ENCODE measurements around the gene TCP1. TPM values are rescaled to one million over a fixed set of nuclear protein-coding genes. Genes with fewer than 3 reads are reported as not detected.

TCP1 gene
- 296 and 298 TPM in 2 replicates for total RNA-seq

DNA sequence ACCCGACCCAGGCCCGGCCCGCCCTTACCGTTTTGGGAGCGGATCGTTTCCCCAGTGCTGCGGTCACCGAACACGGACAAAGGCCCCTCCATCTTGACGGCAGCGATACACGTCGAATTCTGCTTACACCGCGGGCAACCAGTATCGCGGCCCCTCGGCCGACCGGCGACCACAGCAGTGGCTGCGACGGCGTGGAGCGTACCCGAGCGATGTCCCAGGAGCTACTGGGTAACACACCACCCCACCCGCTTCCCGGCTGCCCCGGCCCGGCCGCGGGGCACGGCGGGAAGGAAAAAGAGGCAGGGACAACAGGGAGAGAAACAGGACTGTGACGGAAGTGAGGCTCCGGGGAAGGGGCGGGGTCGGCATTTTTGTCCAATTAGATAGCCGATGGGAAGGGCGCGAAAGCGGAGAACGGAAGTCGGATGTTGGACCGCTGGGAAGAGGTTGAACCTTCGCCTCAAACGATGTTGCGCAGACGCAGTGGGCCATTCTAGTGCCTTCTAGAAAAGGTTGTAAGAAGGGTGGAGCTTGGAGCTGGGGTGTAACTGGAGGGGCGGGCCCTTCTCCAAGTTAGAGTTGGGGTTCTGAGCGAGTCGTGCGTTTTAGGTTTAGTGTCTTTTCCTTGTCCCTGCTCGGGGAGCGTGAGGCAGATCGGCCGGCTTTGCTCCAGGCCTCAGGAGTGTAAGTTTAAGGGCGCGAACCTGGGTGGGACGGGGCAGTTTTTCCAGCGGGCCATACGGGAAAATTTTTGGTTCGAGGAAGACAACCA lies at the start of gene TCP1:
TCP1 (minus strand) TSS at position 226 of the 772 bp plus-strand sequence; CDS start at position 92, 134 bp downstream.

DNA sequence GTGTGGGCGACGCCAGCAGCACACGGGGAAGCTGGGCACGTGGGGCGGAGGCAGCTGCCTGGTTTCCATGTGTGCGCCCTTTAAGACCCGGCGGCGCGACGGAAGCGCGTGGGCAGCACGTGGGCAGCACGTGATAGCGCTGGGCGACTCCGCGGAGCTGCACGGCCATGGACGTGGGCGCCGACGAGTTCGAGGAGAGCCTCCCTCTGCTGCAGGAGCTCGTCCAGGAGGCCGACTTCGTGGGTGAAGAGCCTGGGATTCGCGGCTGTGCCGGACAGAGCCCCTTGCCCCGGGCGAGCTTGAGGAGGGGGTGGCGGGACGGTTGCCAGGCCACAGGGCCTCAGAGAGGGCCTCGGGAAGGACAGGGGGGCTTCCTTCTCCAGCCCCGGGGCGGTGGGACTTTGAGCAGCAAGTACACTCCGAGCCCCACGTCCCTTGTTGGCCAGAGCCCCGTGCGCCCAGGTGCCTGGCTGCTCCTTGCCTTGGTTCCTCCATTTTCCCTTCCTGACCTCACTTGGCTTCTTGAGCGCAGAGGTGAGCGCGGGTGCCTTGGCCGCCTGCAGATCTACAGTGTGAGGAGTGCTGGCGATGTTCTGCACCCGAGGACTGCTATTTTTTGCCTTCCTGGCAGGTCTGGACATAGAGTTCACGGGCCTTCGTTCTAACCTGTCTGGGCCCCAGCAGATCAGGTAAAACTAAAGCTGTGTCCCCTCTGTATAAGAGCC lies 10.9 kb upstream of the TCP1 start, which contains the start of gene PNLDC1:
PNLDC1 (plus strand) TSS at position 136 of the 725 bp plus-strand sequence; CDS start at position 168, 32 bp downstream.

DNA sequence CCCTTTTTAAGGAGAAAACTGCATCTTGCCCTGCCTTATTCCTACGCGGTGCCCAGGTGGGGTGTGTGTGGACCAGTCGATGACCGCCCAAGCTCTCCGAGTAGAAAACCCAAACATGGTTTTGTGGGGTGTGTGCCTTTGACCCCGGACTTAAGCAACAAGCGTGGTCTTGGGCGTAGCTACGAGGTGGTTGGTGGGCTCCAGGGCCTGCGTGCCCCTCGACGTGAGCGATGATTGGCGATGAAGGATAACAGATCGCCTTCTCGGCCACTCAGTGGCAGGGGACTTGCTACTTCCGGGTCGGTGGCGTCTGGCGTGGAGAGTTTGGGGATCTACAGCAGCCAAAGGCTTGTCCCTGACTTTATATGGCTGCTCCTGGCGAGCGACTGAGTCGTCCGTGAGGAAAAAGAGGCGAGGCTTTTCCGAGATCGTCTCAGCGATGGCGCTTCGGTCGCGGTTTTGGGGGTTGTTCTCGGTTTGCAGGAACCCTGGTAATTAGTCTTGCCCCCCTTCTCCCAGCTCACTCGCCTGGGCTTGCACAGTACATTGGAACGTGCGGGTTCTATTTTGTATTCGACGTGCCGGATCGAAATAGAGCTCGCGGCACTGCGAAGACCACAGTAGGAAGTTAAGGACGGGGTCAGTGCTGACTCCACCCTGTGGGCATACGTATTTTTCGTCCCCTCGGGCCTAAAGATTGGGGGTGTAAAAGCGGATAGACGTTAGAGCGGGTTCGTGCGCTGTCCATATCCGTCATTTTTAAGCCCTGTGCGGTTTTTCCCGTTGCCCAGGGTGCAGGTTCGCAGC lies 950 bp upstream of the TCP1 start, which contains the start of gene MRPL18:
MRPL18 (plus strand) TSS at position 319 of the 807 bp plus-strand sequence; CDS start at position 440, 121 bp downstream.

DNA sequence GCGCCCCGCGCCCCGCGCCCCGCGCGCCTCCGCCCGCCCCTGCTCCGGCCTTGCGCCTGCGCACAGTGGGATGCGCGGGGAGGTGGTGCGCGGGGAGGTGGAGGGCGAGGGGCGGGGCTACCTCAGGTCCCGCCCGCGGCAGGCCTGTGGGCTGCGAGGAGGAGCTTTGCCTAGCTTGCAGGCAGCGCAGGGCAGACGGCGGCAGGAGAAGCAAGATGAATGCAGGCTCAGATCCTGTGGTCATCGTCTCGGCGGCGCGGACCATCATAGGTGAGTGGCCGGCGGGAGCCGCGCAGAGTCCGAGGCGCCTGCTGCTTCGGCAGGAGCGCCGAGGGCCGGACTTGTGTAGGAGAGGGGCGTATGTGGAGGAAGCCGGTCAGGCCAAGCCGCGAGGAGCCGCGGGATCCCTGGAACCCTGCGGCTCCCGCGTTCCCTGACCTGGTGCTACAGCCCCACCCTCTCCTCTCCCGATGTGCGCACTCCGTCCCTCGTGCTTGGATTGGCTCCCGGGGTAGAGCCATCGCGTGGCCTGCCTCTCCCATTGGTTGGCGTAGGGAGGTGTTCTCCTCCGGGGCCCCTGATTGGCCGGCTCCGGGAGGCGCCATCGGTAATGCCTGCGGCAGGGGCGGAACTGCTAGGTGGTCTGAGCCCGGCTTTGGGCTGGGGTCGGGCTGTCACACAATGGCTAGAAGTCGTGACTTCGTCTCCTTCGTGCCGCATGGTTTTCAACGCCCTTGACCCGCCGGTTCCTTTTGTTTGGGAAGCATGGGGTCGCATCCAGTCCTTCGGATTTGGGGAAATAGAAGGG lies 27.3 kb downstream of the TCP1 start, which contains the start of gene ACAT2:
ACAT2 (plus strand) TSS at position 173 of the 808 bp plus-strand sequence; CDS start at position 216, 43 bp downstream.

Other genes starting within 250 kb of the TCP1 start
- gene SOD2, start 96.4 kb downstream of the TCP1 start, total RNA-seq, result 107 and 140 TPM in 2 replicates
- 52.3 and 55.4 TPM in 2 replicates for gene WTAP, start 62.1 kb downstream of the TCP1 start, total RNA-seq
- 132 and 133 TPM in 2 replicates for gene ACAT2, start 27.6 kb downstream of the TCP1 start, total RNA-seq
- gene MRPL18, start 865 bp upstream of the TCP1 start, total RNA-seq, result 122 and 129 TPM in 2 replicates
- gene PNLDC1, start 10.7 kb upstream of the TCP1 start, total RNA-seq, result 0.18 and 0.86 TPM in 2 replicates
- not detected in 2 replicates for gene MAS1, start 101.4 kb upstream of the TCP1 start, total RNA-seq
- gene IGF2R, start 179.5 kb upstream of the TCP1 start, total RNA-seq, result 38.1 and 46.1 TPM in 2 replicates